ENCODE measurements around the gene ZSCAN9. TPM values are rescaled to one million over a fixed set of nuclear protein-coding genes. Genes with fewer than 3 reads are reported as not detected.
A peak's percentile ranks its signal among the peaks of the same experiment; 100 is the strongest.

The ZSCAN9 gene
- total and polyA plus RNA-seq, 4 donors: 1.3 to 4.8 (median 2.6) TPM

- Histone ChIP-seq H3K36me3 (ENCODE audit: control insufficient read depth in 4 of 4, insufficient read depth in 3 of 4, low read depth in 1 of 4, low read length in 3 of 4) (peaks cover 0 to 10% (median 2%) of the 10 kb centered on the region in 4 donors), H3K4me3 (ENCODE audit: low read depth in 1 of 3, low read length in 3 of 3) (peak overlapping the region; percentile 67 to 99 (median 94)), H3K9me3 (ENCODE audit: control insufficient read depth in 4 of 4, low read length in 3 of 4) (no peaks in the 10 kb centered on the region), H3K9ac (ENCODE audit: low read depth in 1 of 2, low read length in 2 of 2) (peak overlapping the region; percentile 42 to 82), H3K27ac (ENCODE audit: low read depth in 1 of 2, low read length in 2 of 2) (no peak overlapping the region), H3K4me1 (ENCODE audit: control insufficient read depth in 4 of 4, insufficient read depth in 4 of 4, low read length in 3 of 4) (peaks cover 3 to 13% (median 10%) of the 10 kb centered on the region in 4 donors), H3K27me3 (ENCODE audit: control insufficient read depth in 4 of 4, insufficient read depth in 4 of 4, low read length in 3 of 4) (no peaks in the 10 kb centered on the region)
- DNase-seq (ENCODE audit: low spot score): no peak
- WGBS: 1% methylated on average over 1 of the region's 1 CpG
- TF ChIP-seq HNF4A (conservative IDR thresholded peaks at IDR 0.05) (no peak), RAD21 (IDR thresholded peaks at IDR 0.05) (no peak), SP1 (IDR thresholded peaks at IDR 0.05) (no peak), FOXA1 (IDR thresholded peaks at IDR 0.05) (no peak), REST (IDR thresholded peaks at IDR 0.05) (no peak), HNF4G (IDR thresholded peaks at IDR 0.05) (no peak), GABPA (IDR thresholded peaks at IDR 0.05 in 1 of 2, conservative IDR thresholded peaks at IDR 0.05 in 1 of 2) (no peak), JUND (IDR thresholded peaks at IDR 0.05) (no peak), ZBTB33 (IDR thresholded peaks at IDR 0.05) (no peak), YY1 (IDR thresholded peaks at IDR 0.05) (no peak), TAF1 (conservative IDR thresholded peaks at IDR 0.05) (no peak), MAX (IDR thresholded peaks at IDR 0.05) (no peak), ATF3 (IDR thresholded peaks at IDR 0.05) (no peak), EGR1 (IDR thresholded peaks at IDR 0.05; ENCODE audit: low read depth in 2 of 2) (no peak), FOXA2 (IDR thresholded peaks at IDR 0.05) (no peak)
These were observed 42.6 kb downstream of the ZSCAN9 start for GRCh38 chr6:28267695-28268059.

- Histone ChIP-seq H3K9me3 (ENCODE audit: control insufficient read depth in 4 of 4, low read length in 3 of 4) (no peaks in the 10 kb centered on the region), H3K4me1 (ENCODE audit: control insufficient read depth in 4 of 4, insufficient read depth in 4 of 4, low read length in 3 of 4) (peaks cover 3 to 13% (median 10%) of the 10 kb centered on the region in 4 donors), H3K27ac (ENCODE audit: low read depth in 1 of 2, low read length in 2 of 2) (no peak overlapping the region), H3K9ac (ENCODE audit: low read depth in 1 of 2, low read length in 2 of 2) (no peak overlapping the region), H3K4me3 (ENCODE audit: low read depth in 1 of 3, low read length in 3 of 3) (no peak overlapping the region), H3K36me3 (ENCODE audit: control insufficient read depth in 4 of 4, insufficient read depth in 3 of 4, low read depth in 1 of 4, low read length in 3 of 4) (peaks cover 2 to 21% (median 8%) of the 10 kb centered on the region in 4 donors), H3K27me3 (ENCODE audit: control insufficient read depth in 4 of 4, insufficient read depth in 4 of 4, low read length in 3 of 4) (no peaks in the 10 kb centered on the region)
- no peak for DNase-seq (ENCODE audit: low spot score)
- TF ChIP-seq JUND (IDR thresholded peaks at IDR 0.05): no peak
- TF ChIP-seq FOXA2 (IDR thresholded peaks at IDR 0.05): no peak
- no peak for TF ChIP-seq HNF4G (IDR thresholded peaks at IDR 0.05)
- TF ChIP-seq RXRA (IDR thresholded peaks at IDR 0.05): no peak
- no peak for TF ChIP-seq MAX (IDR thresholded peaks at IDR 0.05)
- TF ChIP-seq NR2F2 (IDR thresholded peaks at IDR 0.05): no peak
- no peak for TF ChIP-seq YY1 (IDR thresholded peaks at IDR 0.05)
- TF ChIP-seq FOXA1 (IDR thresholded peaks at IDR 0.05): no peak
- no peak for TF ChIP-seq HNF4A (conservative IDR thresholded peaks at IDR 0.05)
- TF ChIP-seq ATF3 (IDR thresholded peaks at IDR 0.05): no peak
- no peak for TF ChIP-seq RAD21 (IDR thresholded peaks at IDR 0.05)
- no peak for TF ChIP-seq TAF1 (conservative IDR thresholded peaks at IDR 0.05)
- no peak for TF ChIP-seq SP1 (IDR thresholded peaks at IDR 0.05)
- no peak for TF ChIP-seq REST (IDR thresholded peaks at IDR 0.05)
- TF ChIP-seq ZBTB33 (IDR thresholded peaks at IDR 0.05): no peak
- TF ChIP-seq EGR1 (IDR thresholded peaks at IDR 0.05; ENCODE audit: low read depth in 2 of 2): no peak
- TF ChIP-seq GABPA (IDR thresholded peaks at IDR 0.05 in 1 of 2, conservative IDR thresholded peaks at IDR 0.05 in 1 of 2): no peak
These were observed 44.4 kb downstream of the ZSCAN9 start for GRCh38 chr6:28269492-28269891.
